IMR-90 (cell line): ENCODE data around the gene CA12. TPM values are rescaled to one million over a fixed set of nuclear protein-coding genes. Genes with fewer than 3 reads are reported as not detected.
A peak's percentile ranks its signal among the peaks of the same experiment; 100 is the strongest.

Experiments
- ATAC-seq: fragments of 200-7000 bp; cut with Tn5 transposase; 2 replicates; pipeline ENCODE4 v1.9.1; 2020; ENCODE audit warnings: low read depth, mild to moderate bottlenecking, moderate library complexity
- BruUV-seq: library from RNA; stranded (reverse); fragments of 400-500 nt; replicated peaks from 2 replicates; lab custom pipeline; 2021; lab: Mats Ljungman, UMichigan
- CTCF ChIA-PET: fragments of 300-600 bp; formaldehyde crosslinking; extraction: SDS; loops from one replicate; lab custom pipeline; 2021; ENCODE audit warnings: antibody characterized with exemption; lab: Yijun Ruan, JAX
- POLR2A ChIA-PET: fragments of 300-600 bp; sonication (Branson Sonifier 250); formaldehyde crosslinking; loops from one replicate; lab custom pipeline; 2022; ENCODE audit warnings: antibody characterized with exemption; ENCODE audit not compliant: unreplicated experiment; lab: Charles Lee
- DNase-seq: peaks from one replicate; pipeline ENCODE4 v3.0.0; 2013
- H2AFZ ChIP-seq: replicated peaks from 2 replicates; pipeline ENCODE3; 2013; ENCODE audit warnings: low read length, mild to moderate bottlenecking; ENCODE audit not compliant: poor library complexity
- H2AK5ac ChIP-seq: 2 replicates; pipeline ENCODE4 v1.6.1; 2013; ENCODE audit warnings: low read depth, low read length, inconsistent platforms
- H2AK9ac ChIP-seq: replicated peaks from 2 replicates; pipeline ENCODE3; 2013; ENCODE audit warnings: mild to moderate bottlenecking, low read depth, low read length, moderate library complexity; ENCODE audit not compliant: poor library complexity
- H2BK120ac ChIP-seq: 2 replicates; pipeline ENCODE4 v1.6.1; 2013; ENCODE audit warnings: low read depth, low read length, inconsistent platforms
- H2BK15ac ChIP-seq: 3 replicates; pipeline ENCODE4 v1.6.1; 2013; ENCODE audit warnings: low read depth, low read length, inconsistent platforms
- H2BK20ac ChIP-seq: 2 replicates; pipeline ENCODE4 v1.6.1; 2013; ENCODE audit warnings: low read depth, mild to moderate bottlenecking, inconsistent platforms, low read length, moderate library complexity
- H2BK5ac ChIP-seq: 2 replicates; pipeline ENCODE4 v1.6.1; 2013; ENCODE audit warnings: mild to moderate bottlenecking, low read depth, low read length, inconsistent platforms; ENCODE audit not compliant: poor library complexity, severe bottlenecking
- H3K14ac ChIP-seq: replicated peaks from 2 replicates; pipeline ENCODE4 v1.6.1; 2013; ENCODE audit warnings: low read depth, low read length, inconsistent platforms
- H3K18ac ChIP-seq: 2 replicates; pipeline ENCODE4 v1.6.1; 2013; ENCODE audit warnings: low read depth, low read length, control low read depth
- H3K23ac ChIP-seq: 2 replicates; pipeline ENCODE4 v1.6.1; 2013; ENCODE audit warnings: low read depth, low read length, inconsistent platforms
- H3K27ac ChIP-seq: 2 replicates; pipeline ENCODE4 v1.5.1; 2013; ENCODE audit warnings: mild to moderate bottlenecking, control low read depth, low read length; ENCODE audit not compliant: insufficient read depth
- H3K27me3 ChIP-seq: 2 replicates; pipeline ENCODE4 v1.6.1; 2013; ENCODE audit warnings: low read length; ENCODE audit not compliant: control insufficient read depth, insufficient read depth
- H3K36me3 ChIP-seq: 2 replicates; pipeline ENCODE4 v1.6.1; 2013; ENCODE audit warnings: low read length, mixed read lengths; ENCODE audit not compliant: control insufficient read depth, insufficient read depth
- H3K4ac ChIP-seq: 2 replicates; pipeline ENCODE4 v1.6.1; 2013; ENCODE audit warnings: low read depth, low read length, inconsistent platforms
- H3K4me1 ChIP-seq: 2 replicates; pipeline ENCODE4 v1.6.1; 2013; ENCODE audit warnings: low read length, mixed read lengths; ENCODE audit not compliant: control insufficient read depth, insufficient read depth
- H3K4me2 ChIP-seq: 2 replicates; pipeline ENCODE4 v1.6.1; 2013; ENCODE audit warnings: low read depth, mild to moderate bottlenecking, control low read depth, low read length, moderate library complexity
- H3K4me3 ChIP-seq: 2 replicates; pipeline ENCODE4 v1.5.1; 2013; ENCODE audit warnings: low read depth, mild to moderate bottlenecking, control low read depth, low read length, moderate library complexity; ENCODE audit not compliant: insufficient read depth
- H3K56ac ChIP-seq: 2 replicates; pipeline ENCODE4 v1.6.1; 2013; ENCODE audit warnings: low read length, inconsistent platforms; ENCODE audit not compliant: insufficient read depth; ENCODE audit errors: extremely low read depth
- H3K79me1 ChIP-seq, 2 experiments: 2 replicates each; pipeline ENCODE4 v1.6.1; 2013; ENCODE audit warnings: low read length in 2 of 2, inconsistent platforms in 1 of 2, low read depth in 1 of 2
- H3K9ac ChIP-seq: 2 replicates; pipeline ENCODE4 v1.6.1; 2013; ENCODE audit warnings: low read depth, low read length, control low read depth
- H3K9me1 ChIP-seq: 2 replicates; pipeline ENCODE4 v1.6.1; 2013; ENCODE audit warnings: low read length, inconsistent platforms; ENCODE audit not compliant: insufficient read depth
- H3K9me3 ChIP-seq: 2 replicates; pipeline ENCODE4 v1.6.1; 2013; ENCODE audit warnings: low read length; ENCODE audit not compliant: control insufficient read depth, insufficient read depth
- H4K20me1 ChIP-seq: 2 replicates; pipeline ENCODE4 v1.6.1; 2013; ENCODE audit warnings: low read length, inconsistent platforms; ENCODE audit not compliant: insufficient read depth
- H4K5ac ChIP-seq: 2 replicates; pipeline ENCODE4 v1.6.1; 2013; ENCODE audit warnings: mild to moderate bottlenecking, low read depth, low read length, control low read depth
- H4K8ac ChIP-seq, 2 experiments: 2 replicates each; pipeline ENCODE4 v1.6.1; 2013; ENCODE audit warnings: low read depth in 2 of 2, low read length in 2 of 2, control low read depth in 1 of 2, inconsistent platforms in 1 of 2
- H4K91ac ChIP-seq: 2 replicates; pipeline ENCODE4 v1.6.1; 2013; ENCODE audit warnings: low read depth, low read length, inconsistent platforms; ENCODE audit not compliant: insufficient read depth
- BHLHE40 ChIP-seq: fragments of 150-350 bp; IDR thresholded peaks from 2 replicates; pipeline ENCODE4 v1.6.1; 2016; ENCODE audit warnings: mild to moderate bottlenecking, low read depth, low read length
- CEBPB ChIP-seq: IDR thresholded peaks from 2 replicates; pipeline ENCODE4 v1.6.1; 2012; ENCODE audit warnings: low read depth, low read length, improper control_type of control experiment
- CHD1 ChIP-seq: IDR thresholded peaks from 2 replicates; pipeline ENCODE4 v1.6.1; 2012; ENCODE audit warnings: low read depth, low read length, improper control_type of control experiment
- FOS ChIP-seq: fragments of 150-350 bp; IDR thresholded peaks from 2 replicates; pipeline ENCODE4 v1.6.1; 2016; ENCODE audit warnings: low read depth, low read length
- MAZ ChIP-seq: IDR thresholded peaks from 2 replicates; pipeline ENCODE4 v1.6.1; 2012; ENCODE audit warnings: low read depth, mild to moderate bottlenecking, low read length, improper control_type of control experiment, moderate library complexity, borderline replicate concordance
- MXI1 ChIP-seq: IDR thresholded peaks from 2 replicates; pipeline ENCODE4 v1.6.1; 2012; ENCODE audit warnings: low read depth, mild to moderate bottlenecking, low read length, moderate library complexity, borderline replicate concordance
- NFE2L2 ChIP-seq: fragments of 150-350 bp; IDR thresholded peaks from 2 replicates; pipeline ENCODE4 v1.6.1; 2016; ENCODE audit warnings: low read depth, mild to moderate bottlenecking, low read length
- POLR2A ChIP-seq: IDR thresholded peaks from 2 replicates; pipeline ENCODE4 v1.6.1; 2012; ENCODE audit warnings: mild to moderate bottlenecking, low read depth, low read length
- RCOR1 ChIP-seq: IDR thresholded peaks from 2 replicates; pipeline ENCODE4 v1.6.1; 2012; ENCODE audit warnings: mild to moderate bottlenecking, low read length, improper control_type of control experiment; ENCODE audit not compliant: insufficient replicate concordance
- RFX5 ChIP-seq: IDR thresholded peaks from 2 replicates; pipeline ENCODE4 v1.8.0; 2012; ENCODE audit warnings: low read depth, mild to moderate bottlenecking, low read length, moderate library complexity
- SMC3 ChIP-seq: fragments of 150-350 bp; IDR thresholded peaks from 2 replicates; pipeline ENCODE4 v1.6.1; 2016; ENCODE audit warnings: low read depth, mild to moderate bottlenecking, antibody characterized with exemption, low read length, moderate library complexity
- WGBS, 2 experiments: methylation state at CpG; one replicate each; pipeline versions ENCODE4 v1.1.5 to v1.1.7; 2013; ENCODE audit warnings: missing lambda C conversion rate in 2 of 2; ENCODE audit not compliant: insufficient read length in 1 of 2; ENCODE audit errors: extremely low coverage in 2 of 2; 5-methylcytosine and 5-hydroxymethylcytosine counted together
- dilution Hi-C: fragments of 300-500 bp; cut with HindIII; formaldehyde crosslinking; loops from one replicate; pipeline ENCODE4 v1.14.3; 2018; ENCODE audit warnings: low sequenced_read_pairs; ENCODE audit not compliant: unreplicated experiment
- in situ Hi-C: fragments of 300-500 bp; cut with MboI; formaldehyde crosslinking; loops from 3 replicates; pipeline ENCODE4 v1.14.3; 2019; ENCODE audit warnings: low sequenced_read_pairs, inconsistent platforms, mixed read lengths
- intact Hi-C: fragments of 100-400 bp; cut with micrococcal nuclease; formaldehyde crosslinking; loops from 2 replicates; pipeline ENCODE4 v1.10.0; 2022
- polyA plus RNA-seq, 3 experiments: library from polyadenylated mRNA; depleted of rRNA; stranded (reverse); fragments of >200 nt; gene quantifications; 2 replicates each; pipeline ENCODE4 v1.2.3, GENCODE V29; 2012; ENCODE audit warnings: low replicate concordance in 1 of 3
- total RNA-seq: library from RNA; depleted of rRNA; stranded (reverse); fragments of >200 nt; gene quantifications from 2 replicates; pipeline ENCODE4 v1.2.3, GENCODE V29; 2012
- TF ChIP-seq, protein P1 (sequence below): fragments of 150-350 bp; IDR thresholded peaks from 2 replicates; pipeline ENCODE4 v1.6.1; 2017; ENCODE audit warnings: mild to moderate bottlenecking, antibody characterized with exemption, low read length, low read depth
- TF ChIP-seq, protein P2 (sequence below): fragments of 150-350 bp; IDR thresholded peaks from 2 replicates; pipeline ENCODE4 v1.6.1; 2016; ENCODE audit warnings: low read depth, mild to moderate bottlenecking, low read length, moderate library complexity, borderline replicate concordance
- TF ChIP-seq, protein P3 (sequence below): conservative IDR thresholded peaks from 2 replicates; pipeline ENCODE4 v1.5.1; 2012; ENCODE audit warnings: mild to moderate bottlenecking, low read depth, low read length, improper control_type of control experiment

Gene CA12
- total and polyA plus RNA-seq, 2 of the 4 experiments (the other 2 are of a cell fraction): 33.7 to 52.6 TPM

DNA sequence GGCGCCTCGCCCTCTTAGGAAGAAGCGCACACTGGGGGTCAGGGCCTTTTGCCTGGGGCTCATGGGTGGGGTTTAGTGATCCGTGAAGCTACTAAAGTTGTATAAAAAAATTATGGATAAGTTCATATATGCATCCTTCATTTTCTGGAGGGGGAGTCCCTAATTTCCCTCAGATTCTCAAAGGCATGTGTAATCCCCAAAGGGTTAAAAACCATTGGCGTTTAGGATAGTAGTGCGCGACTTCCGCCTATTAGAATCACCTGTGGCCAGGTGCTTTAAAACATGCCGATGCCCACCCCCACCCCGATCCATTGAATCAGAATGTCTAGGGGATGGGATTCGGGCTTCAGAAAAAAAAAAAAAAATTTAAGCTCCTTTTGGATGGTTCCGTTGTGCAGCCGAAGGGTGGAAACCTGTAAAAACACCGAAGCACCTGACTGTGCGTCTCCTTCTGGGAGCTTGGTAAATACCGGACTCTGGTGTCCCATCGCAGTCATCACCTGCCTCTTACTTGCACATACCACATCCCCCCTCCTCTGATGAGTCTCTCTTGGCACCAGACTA, 103.7 kb downstream of the CA12 start:
- Histone ChIP-seq H3K9me1 (peaks cover 3% of the 10 kb centered on the region), H3K27ac (peak overlapping the region; percentile 64), H3K23ac (peak overlapping the region; percentile 92), H3K9me3 (no peaks in the 10 kb centered on the region), H2AK5ac (peak overlapping the region; percentile 79), H3K4me2 (peak overlapping the region; percentile 97), H3K18ac (peak overlapping the region; percentile 84), H3K9ac (peak overlapping the region; percentile 86), H2AK9ac (peak overlapping the region; percentile 92), H3K79me1 (peaks cover 6 to 10% of the 10 kb centered on the region in 2 experiments; a peak in 3 of 4 replicates), H4K20me1 (no peaks in the 10 kb centered on the region), H3K36me3 (peaks cover 7% of the 10 kb centered on the region), H3K4me1 (peaks cover 3% of the 10 kb centered on the region; the same call in 1 of the 2 replicates), H3K4me3 (peak overlapping the region; percentile 92), H3K27me3 (no peaks in the 10 kb centered on the region), H3K14ac (peak overlapping the region; percentile 92), H4K8ac (peak overlapping the region; percentile 86 to 92; a peak in 3 of 4 replicates), H3K56ac (peak overlapping the region; percentile 49), H2BK120ac (peak overlapping the region; percentile 87), H4K91ac (peak overlapping the region; percentile 86), H4K5ac (peak overlapping the region; percentile 90), H2BK5ac (peak overlapping the region; percentile 74), H2AFZ (peak overlapping the region; percentile 95), H2BK20ac (no peak overlapping the region), H3K4ac (peak overlapping the region; percentile 94), H2BK15ac (no peak overlapping the region)
- dilution Hi-C loops: no loop called here
- peak; percentile 43 for ATAC-seq
- CTCF ChIA-PET: interaction anchor here (0.6 to 0.7 kb wide), 3 partner anchors 28 to 143 kb away, joined by 3 to 7 read pairs (median 3); no protein-coding TSS in a partner anchor
- in situ Hi-C loops: loop anchor here (25.0 kb wide), 1 partner anchor 784 kb away; no protein-coding TSS in a partner anchor
- POLR2A ChIA-PET: no interaction called here
- TF ChIP-seq RCOR1 (no peak), MAZ (no peak), NFE2L2 (no peak), CEBPB (no peak), RFX5 (no peak), CHD1 (no peak), POLR2A (no peak), BHLHE40 (no peak), SMC3 (no peak), MXI1 (no peak), FOS (no peak)
- TF ChIP-seq, protein P1, sequence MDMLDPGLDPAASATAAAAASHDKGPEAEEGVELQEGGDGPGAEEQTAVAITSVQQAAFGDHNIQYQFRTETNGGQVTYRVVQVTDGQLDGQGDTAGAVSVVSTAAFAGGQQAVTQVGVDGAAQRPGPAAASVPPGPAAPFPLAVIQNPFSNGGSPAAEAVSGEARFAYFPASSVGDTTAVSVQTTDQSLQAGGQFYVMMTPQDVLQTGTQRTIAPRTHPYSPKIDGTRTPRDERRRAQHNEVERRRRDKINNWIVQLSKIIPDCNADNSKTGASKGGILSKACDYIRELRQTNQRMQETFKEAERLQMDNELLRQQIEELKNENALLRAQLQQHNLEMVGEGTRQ: no peak
- TF ChIP-seq, protein P2, sequence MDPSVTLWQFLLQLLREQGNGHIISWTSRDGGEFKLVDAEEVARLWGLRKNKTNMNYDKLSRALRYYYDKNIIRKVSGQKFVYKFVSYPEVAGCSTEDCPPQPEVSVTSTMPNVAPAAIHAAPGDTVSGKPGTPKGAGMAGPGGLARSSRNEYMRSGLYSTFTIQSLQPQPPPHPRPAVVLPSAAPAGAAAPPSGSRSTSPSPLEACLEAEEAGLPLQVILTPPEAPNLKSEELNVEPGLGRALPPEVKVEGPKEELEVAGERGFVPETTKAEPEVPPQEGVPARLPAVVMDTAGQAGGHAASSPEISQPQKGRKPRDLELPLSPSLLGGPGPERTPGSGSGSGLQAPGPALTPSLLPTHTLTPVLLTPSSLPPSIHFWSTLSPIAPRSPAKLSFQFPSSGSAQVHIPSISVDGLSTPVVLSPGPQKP: no peak
- TF ChIP-seq, protein P3, sequence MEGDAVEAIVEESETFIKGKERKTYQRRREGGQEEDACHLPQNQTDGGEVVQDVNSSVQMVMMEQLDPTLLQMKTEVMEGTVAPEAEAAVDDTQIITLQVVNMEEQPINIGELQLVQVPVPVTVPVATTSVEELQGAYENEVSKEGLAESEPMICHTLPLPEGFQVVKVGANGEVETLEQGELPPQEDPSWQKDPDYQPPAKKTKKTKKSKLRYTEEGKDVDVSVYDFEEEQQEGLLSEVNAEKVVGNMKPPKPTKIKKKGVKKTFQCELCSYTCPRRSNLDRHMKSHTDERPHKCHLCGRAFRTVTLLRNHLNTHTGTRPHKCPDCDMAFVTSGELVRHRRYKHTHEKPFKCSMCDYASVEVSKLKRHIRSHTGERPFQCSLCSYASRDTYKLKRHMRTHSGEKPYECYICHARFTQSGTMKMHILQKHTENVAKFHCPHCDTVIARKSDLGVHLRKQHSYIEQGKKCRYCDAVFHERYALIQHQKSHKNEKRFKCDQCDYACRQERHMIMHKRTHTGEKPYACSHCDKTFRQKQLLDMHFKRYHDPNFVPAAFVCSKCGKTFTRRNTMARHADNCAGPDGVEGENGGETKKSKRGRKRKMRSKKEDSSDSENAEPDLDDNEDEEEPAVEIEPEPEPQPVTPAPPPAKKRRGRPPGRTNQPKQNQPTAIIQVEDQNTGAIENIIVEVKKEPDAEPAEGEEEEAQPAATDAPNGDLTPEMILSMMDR: no peak
- intact Hi-C loops: loop anchor here (2.0 kb wide), 3 partner anchors 89 to 221 kb away; partner anchors contain the start of genes RAB8B and RPS27L
- BruUV-seq: no TSS peak
- 39% methylated on average over 3 of the region's 17 CpGs; no CpG with 5 or more reads in 1 of the 2 experiments for WGBS, 2 experiments
- DNase-seq: no peak
